PC-3 (cell line): Measurements from ENCODE around the gene FERMT3.

ENCODE experiments used
- CTCF ChIP-seq: fragments of 300-600 bp; sonication (generic); conservative IDR thresholded peaks from 2 replicates; pipeline ENCODE4 v1.5.1; 2017; ENCODE audit warnings: antibody characterized with exemption, low read depth, mild to moderate bottlenecking, low read length
- EZH2 ChIP-seq: fragments of 300-600 bp; sonication (generic); IDR thresholded peaks from one replicate; pipeline ENCODE4 v1.6.1; 2017; ENCODE audit warnings: antibody characterized with exemption, mild to moderate bottlenecking, low read length; ENCODE audit not compliant: unreplicated experiment
- EZH2phosphoT487 ChIP-seq: fragments of 300-600 bp; sonication (generic); IDR thresholded peaks from 2 replicates; pipeline ENCODE4 v1.6.1; 2018; ENCODE audit warnings: mild to moderate bottlenecking, antibody characterized with exemption, low read length, borderline replicate concordance

GRCh38 chr11:64269540-64270220, 63.2 kb downstream of the FERMT3 start:
- TF ChIP-seq CTCF, result no peak
- TF ChIP-seq EZH2phosphoT487, result no peak
- TF ChIP-seq EZH2, result no peak
